Testis (tissue), 2 donors: ENCODE measurements around the gene RALGPS1.

Experiments used
- CTCF ChIP-seq, 3 experiments: fragments of 450-650 bp in 2 of 3; fragments of 200-600 bp in 1 of 3; sonication (generic) in 1 of 3; IDR thresholded peaks; one replicate each; pipeline ENCODE4 v1.5.1; 2016 to 2019; ENCODE audit warnings: antibody characterized with exemption in 3 of 3, mild to moderate bottlenecking in 2 of 3, moderate library complexity in 1 of 3
- POLR2A ChIP-seq: fragments of 450-650 bp; IDR thresholded peaks from one replicate; pipeline ENCODE4 v1.6.1; 2017; ENCODE audit warnings: antibody characterized with exemption, mild to moderate bottlenecking, moderate library complexity

- peak in 2 of 3 experiments; percentile 9 for TF ChIP-seq CTCF (IDR thresholded peaks at IDR 0.05)
- TF ChIP-seq POLR2A: no peak
These were observed 134.5 kb downstream of the RALGPS1 start for GRCh38 chr9:127049044-127049443.
